GM15510 (cell line): Measurements from ENCODE around the gene NRSN2.
A peak's percentile ranks its signal among the peaks of the same experiment; 100 is the strongest.

Experiments used
- POLR2A ChIP-seq: IDR thresholded peaks from 3 replicates; pipeline ENCODE4 v1.6.1; 2011; ENCODE audit warnings: borderline replicate concordance; ENCODE audit not compliant: insufficient read length; ENCODE audit errors: extremely low read depth

Gene NRSN2

GRCh38 chr20:373171-373890, 26.4 kb downstream of the NRSN2 start:
- TF ChIP-seq POLR2A, result no peak

- TF ChIP-seq POLR2A, result no peak
Observed at GRCh38 chr20:375265-375889, 28.5 kb downstream of the NRSN2 start.

- TF ChIP-seq POLR2A, result no peak
Observed at GRCh38 chr20:376089-376488, 29.2 kb downstream of the NRSN2 start.

GRCh38 chr20:376750-377149, 29.8 kb downstream of the NRSN2 start:
- TF ChIP-seq POLR2A, result no peak

GRCh38 chr20:378961-379336, 32.0 kb downstream of the NRSN2 start:
- TF ChIP-seq POLR2A, result no peak

GRCh38 chr20:380763-381580, 34.1 kb downstream of the NRSN2 start:
- TF ChIP-seq POLR2A, result peak; percentile 66

GRCh38 chr20:381581-382290, 34.8 kb downstream of the NRSN2 start:
- peak; percentile 61 for TF ChIP-seq POLR2A

- TF ChIP-seq POLR2A, result no peak
Observed at GRCh38 chr20:382291-383115, 35.6 kb downstream of the NRSN2 start.

- TF ChIP-seq POLR2A, result no peak
Observed at GRCh38 chr20:383889-384288, 37.0 kb downstream of the NRSN2 start.

GRCh38 chr20:384723-385122, 37.8 kb downstream of the NRSN2 start:
- no peak for TF ChIP-seq POLR2A

GRCh38 chr20:385448-385847, 38.5 kb downstream of the NRSN2 start:
- no peak for TF ChIP-seq POLR2A

- TF ChIP-seq POLR2A, result no peak
Observed at GRCh38 chr20:387520-387919, 40.6 kb downstream of the NRSN2 start.

GRCh38 chr20:388034-388994, 41.4 kb downstream of the NRSN2 start:
- no peak for TF ChIP-seq POLR2A

- TF ChIP-seq POLR2A, result no peak
Observed at GRCh38 chr20:389220-389619, 42.3 kb downstream of the NRSN2 start.
